GM12801 (cell line): ENCODE measurements around the gene WDR1.

Source experiments
- TF ChIP-seq, protein P1 (sequence below): IDR thresholded peaks from one replicate; pipeline ENCODE4 v1.5.1; 2011; ENCODE audit warnings: control low read depth; ENCODE audit not compliant: insufficient read length; ENCODE audit errors: extremely low read depth

WDR1 gene, protein sequence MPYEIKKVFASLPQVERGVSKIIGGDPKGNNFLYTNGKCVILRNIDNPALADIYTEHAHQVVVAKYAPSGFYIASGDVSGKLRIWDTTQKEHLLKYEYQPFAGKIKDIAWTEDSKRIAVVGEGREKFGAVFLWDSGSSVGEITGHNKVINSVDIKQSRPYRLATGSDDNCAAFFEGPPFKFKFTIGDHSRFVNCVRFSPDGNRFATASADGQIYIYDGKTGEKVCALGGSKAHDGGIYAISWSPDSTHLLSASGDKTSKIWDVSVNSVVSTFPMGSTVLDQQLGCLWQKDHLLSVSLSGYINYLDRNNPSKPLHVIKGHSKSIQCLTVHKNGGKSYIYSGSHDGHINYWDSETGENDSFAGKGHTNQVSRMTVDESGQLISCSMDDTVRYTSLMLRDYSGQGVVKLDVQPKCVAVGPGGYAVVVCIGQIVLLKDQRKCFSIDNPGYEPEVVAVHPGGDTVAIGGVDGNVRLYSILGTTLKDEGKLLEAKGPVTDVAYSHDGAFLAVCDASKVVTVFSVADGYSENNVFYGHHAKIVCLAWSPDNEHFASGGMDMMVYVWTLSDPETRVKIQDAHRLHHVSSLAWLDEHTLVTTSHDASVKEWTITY

GRCh38 chr4:10116569-10117358, at the start of gene WDR1:
TSS of gene WDR1 (minus strand) at chr4:10116799. CDS start at chr4:10116666, 133 bp downstream.
- TF ChIP-seq, protein P1, sequence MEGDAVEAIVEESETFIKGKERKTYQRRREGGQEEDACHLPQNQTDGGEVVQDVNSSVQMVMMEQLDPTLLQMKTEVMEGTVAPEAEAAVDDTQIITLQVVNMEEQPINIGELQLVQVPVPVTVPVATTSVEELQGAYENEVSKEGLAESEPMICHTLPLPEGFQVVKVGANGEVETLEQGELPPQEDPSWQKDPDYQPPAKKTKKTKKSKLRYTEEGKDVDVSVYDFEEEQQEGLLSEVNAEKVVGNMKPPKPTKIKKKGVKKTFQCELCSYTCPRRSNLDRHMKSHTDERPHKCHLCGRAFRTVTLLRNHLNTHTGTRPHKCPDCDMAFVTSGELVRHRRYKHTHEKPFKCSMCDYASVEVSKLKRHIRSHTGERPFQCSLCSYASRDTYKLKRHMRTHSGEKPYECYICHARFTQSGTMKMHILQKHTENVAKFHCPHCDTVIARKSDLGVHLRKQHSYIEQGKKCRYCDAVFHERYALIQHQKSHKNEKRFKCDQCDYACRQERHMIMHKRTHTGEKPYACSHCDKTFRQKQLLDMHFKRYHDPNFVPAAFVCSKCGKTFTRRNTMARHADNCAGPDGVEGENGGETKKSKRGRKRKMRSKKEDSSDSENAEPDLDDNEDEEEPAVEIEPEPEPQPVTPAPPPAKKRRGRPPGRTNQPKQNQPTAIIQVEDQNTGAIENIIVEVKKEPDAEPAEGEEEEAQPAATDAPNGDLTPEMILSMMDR = no peak

DNA sequence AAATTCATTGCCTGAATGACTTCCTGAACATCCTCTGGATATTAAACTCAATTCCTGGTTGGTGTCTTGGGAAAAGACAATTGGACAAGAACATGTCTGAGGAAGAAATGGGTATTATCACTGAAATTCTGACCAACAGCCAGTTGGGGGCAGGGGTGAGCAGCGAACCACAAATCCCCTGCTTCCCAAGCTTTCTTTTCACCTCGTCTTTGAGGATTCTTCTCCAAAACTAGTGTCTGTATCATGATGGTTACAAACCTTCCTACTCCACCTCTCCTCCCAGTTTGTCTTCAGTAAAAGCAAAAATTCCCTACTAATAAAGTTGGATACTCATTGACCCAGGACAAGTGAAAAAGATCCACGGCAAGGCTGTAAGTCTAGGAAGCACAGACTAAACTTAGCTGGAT, 48.3 kb upstream of the WDR1 start:
- TF ChIP-seq, protein P1 = no peak

DNA sequence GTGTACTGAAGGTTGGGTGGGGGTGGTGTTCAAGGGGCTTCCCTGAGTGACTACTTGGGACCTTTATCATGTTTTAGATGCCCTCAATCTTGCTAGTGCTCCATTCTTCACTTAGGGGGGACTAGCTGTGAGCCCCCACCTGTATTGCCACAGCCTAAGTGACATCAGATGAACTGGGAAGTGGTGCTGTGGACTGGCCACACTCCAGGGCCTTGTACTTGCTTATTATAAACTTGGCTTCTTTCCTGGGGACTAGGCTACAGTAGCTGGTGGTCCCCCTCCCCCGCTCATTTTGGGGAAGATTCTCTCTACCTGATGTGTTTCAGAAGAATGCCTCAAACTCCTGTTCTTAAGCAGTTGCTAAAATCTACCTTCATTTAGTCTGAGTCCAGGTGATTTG, 46.7 kb upstream of the WDR1 start:
- TF ChIP-seq, protein P1 = no peak

DNA sequence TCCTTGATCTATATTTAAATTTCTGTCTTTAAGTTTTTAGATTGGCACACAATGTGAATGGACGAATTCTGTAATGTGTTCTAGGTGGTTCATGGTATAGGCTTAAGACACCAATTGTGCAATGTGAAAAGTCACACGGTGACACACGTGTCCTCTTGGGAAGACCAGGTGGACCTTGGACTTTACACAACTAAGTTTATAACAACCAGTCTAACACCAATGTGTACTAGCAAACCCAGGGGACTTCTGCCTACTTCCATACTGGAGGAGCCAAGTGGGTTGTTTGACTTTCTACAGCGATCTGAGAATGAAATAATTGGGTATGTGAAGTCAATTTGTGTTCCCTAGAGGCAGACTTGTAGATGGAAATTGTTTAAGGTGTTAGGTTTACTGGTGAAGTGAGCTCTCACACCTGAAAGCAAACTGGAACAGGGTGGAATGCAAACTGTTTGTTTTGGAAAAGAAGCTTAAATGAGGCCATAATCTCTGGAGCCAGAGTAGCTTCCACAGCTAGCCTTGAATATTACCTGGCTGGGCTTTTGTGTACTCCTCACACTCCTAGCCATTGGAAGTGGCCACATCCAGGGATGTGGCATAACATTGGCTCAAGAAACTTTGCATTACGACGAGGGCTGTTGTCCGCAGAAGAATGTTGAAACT, 45.9 kb upstream of the WDR1 start:
- TF ChIP-seq, protein P1 = no peak

GRCh38 chr4:10161840-10162239, 45.2 kb upstream of the WDR1 start:
- TF ChIP-seq, protein P1 = no peak

DNA sequence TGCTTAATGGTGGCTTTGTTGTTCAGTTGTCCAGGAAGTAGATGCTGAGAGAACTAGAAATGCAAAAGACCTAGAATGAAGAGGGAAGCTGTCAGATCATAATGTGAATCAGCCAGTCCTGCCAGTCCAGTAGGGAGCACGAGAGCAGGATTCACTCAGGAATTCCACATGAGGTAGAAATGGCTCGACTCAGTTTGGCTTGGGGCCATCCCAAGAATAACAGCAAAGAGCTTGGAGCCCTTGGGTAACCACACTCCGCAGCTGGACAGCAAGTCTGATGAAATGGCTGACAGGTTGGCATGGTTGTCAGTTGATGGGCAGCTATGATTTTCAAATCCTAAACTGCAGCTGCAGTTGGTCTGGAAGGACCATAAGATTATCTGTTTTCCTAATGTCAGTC, 44.5 kb upstream of the WDR1 start:
- TF ChIP-seq, protein P1 = no peak
